GM18526 (cell line): ENCODE measurements around the gene ST6GAL1.

Experiments
- POLR2A ChIP-seq: IDR thresholded peaks from 3 replicates; pipeline ENCODE4 v1.6.1; 2011; ENCODE audit not compliant: insufficient read length; ENCODE audit errors: extremely low read depth

The ST6GAL1 gene

DNA sequence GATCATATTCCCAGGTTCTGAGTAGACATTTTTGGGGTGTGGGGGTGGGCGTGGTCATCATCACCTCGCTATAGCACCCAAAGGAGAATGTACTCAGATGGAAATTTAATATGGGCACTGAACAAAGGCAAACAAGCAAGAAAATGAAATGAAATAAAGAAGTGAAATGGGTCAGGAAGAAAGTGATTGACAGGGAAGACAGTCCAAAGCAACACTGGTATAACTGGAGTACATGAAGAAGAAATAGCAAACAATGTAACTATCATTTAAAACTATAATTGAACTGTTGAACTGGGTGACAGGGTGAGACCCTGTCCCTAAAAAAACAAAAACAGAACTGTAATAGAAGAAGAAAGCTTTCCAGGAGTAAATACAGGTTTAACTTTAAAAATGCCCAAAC lies 184.2 kb downstream of the ST6GAL1 start:
- no peak for TF ChIP-seq POLR2A

DNA sequence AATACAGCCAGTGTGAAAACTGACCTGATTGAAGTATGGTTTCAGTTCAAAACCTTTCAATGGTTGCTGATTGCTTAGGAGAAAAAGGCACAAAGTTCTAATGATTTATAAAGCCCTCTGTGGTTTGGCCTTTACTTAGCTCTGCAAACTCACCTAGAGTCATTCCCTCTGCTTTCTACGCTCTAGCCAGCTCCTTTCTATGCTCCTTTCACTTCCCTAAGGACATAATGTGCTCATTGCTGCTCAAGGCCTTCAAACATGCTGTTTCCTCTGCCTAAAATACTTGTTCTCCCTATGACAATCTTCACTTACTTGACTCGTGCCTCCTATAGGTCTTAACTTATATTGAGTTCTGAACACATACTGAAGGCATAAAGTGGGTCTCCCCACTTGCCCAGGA lies 190.0 kb downstream of the ST6GAL1 start:
- no peak for TF ChIP-seq POLR2A

DNA sequence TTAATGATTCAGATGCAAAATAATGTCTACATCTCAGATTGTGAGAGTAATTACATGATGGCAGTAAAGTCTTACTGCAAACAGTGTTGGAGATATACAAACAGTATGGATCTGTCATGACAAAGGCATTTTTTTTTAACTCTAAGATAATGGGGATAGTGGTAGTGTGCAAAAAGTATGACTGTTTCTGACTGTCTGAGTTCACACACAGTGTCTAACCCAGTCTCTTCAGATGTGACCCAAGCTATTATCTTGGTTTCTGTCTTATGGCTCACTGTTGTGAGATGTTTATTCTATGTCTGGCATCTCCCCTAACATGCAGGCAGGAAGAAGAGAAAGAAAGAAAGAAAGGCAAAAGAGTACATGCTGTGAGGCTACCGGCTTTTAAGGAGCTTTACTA lies 191.9 kb downstream of the ST6GAL1 start:
- no peak for TF ChIP-seq POLR2A

DNA sequence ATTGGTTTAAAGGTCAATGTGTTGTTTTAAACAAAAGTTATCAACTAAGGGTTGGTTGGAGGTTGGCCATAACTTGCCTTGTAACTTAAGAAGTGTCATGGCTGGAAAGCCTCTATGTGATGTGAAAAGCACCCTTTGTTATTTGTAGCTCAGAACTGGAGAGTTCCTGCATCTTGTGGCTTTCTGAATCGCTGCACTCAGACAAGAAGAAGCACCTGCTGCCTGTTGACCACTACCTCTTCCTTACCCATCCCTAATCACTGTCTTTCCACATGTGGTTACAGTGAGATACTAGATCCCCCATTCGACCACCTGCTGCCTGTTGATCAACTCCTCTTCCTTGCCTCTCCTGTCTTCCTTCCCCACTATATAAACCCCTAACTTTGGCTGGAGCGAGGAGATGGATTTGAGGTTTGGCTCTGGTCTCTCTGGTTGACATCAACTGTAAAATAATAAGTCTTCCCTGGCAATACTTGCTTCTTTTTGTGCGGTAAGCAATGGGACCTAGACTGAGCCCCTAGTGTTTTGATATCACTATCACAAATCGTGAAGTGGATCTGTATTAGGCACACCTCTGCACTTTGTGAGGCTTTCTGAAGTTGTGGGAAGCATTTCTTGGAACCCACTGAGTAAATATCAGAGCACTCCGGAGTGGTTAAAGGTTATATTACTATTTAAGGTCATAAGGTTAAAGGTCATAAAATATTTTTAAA lies 195.1 kb downstream of the ST6GAL1 start:
- no peak for TF ChIP-seq POLR2A
